SK-N-SH (cell line): ENCODE results near the gene IRF3. TPM values are rescaled to one million over a fixed set of nuclear protein-coding genes. Genes with fewer than 3 reads are reported as not detected.

Experiments used
- CTCF ChIA-PET: fragments of 300-600, 350-600 bp; formaldehyde crosslinking; extraction: SDS; loops from one replicate; lab custom pipeline; 2021; lab: Yijun Ruan, JAX
- POLR2A ChIA-PET: fragments of 350-600 bp; sonication (Branson Sonifier 250); formaldehyde crosslinking; extraction: SDS; loops from one replicate; lab custom pipeline; 2020; ENCODE audit warnings: antibody characterized with exemption, inconsistent platforms; lab: Yijun Ruan, JAX
- DNase-seq: peaks from one replicate; pipeline ENCODE4 v3.0.0; 2012
- H2AFZ ChIP-seq: fragments of 200-600 bp; sonication (generic); 2 replicates; pipeline ENCODE4 v1.8.1; 2016; ENCODE audit warnings: antibody characterized with exemption, mild to moderate bottlenecking, low read depth
- H3F3A ChIP-seq: fragments of 200-600 bp; sonication (generic); replicated peaks from 2 replicates; pipeline ENCODE3; 2016; ENCODE audit warnings: antibody characterized with exemption, mild to moderate bottlenecking; ENCODE audit not compliant: insufficient read depth
- H3K27ac ChIP-seq, 2 experiments: fragments of 200-500 bp in 1 of 2; fragments of 200-600 bp in 1 of 2; sonication (Bioruptor generic) in 1 of 2; sonication (generic), shearing (Covaris generic) in 1 of 2; 2 replicates each; pipeline versions ENCODE4 v1.5.1 to v1.6.1; 2014 to 2016; ENCODE audit warnings: low read depth in 2 of 2, inconsistent platforms in 1 of 2, low read length in 1 of 2, mild to moderate bottlenecking in 1 of 2, mixed read lengths in 1 of 2
- H3K27me3 ChIP-seq: fragments of 200-600 bp; sonication (generic), shearing (Covaris generic); 2 replicates; pipeline ENCODE4 v1.6.1; 2016; ENCODE audit warnings: mixed run types; ENCODE audit not compliant: insufficient read depth
- H3K36me3 ChIP-seq, 2 experiments: fragments of 200-500 bp in 1 of 2; fragments of 200-600 bp in 1 of 2; sonication (Bioruptor generic) in 1 of 2; sonication (generic) in 1 of 2; replicated peaks in 1 of 2; 2 replicates each; pipeline versions ENCODE3 to v1.5.1; 2014 to 2016; ENCODE audit warnings: low read length in 1 of 2, mild to moderate bottlenecking in 1 of 2; ENCODE audit not compliant: insufficient read depth in 2 of 2, control insufficient read depth in 1 of 2
- H3K4me1 ChIP-seq, 2 experiments: fragments of 200-500 bp in 1 of 2; fragments of 200-600 bp in 1 of 2; sonication (Bioruptor generic) in 1 of 2; sonication (generic), shearing (Covaris generic) in 1 of 2; 2 replicates each; pipeline versions ENCODE4 v1.5.1 to v1.6.1; 2014 to 2016; ENCODE audit warnings: low read depth in 1 of 2, low read length in 1 of 2, mixed run types in 1 of 2; ENCODE audit not compliant: insufficient read depth in 2 of 2, control insufficient read depth in 1 of 2
- H3K4me2 ChIP-seq: fragments of 200-600 bp; sonication (generic), shearing (Covaris generic); 2 replicates; pipeline ENCODE4 v1.6.1; 2017; ENCODE audit warnings: mixed run types
- H3K4me3 ChIP-seq, 2 experiments: fragments of 200-500 bp in 1 of 2; fragments of 200-600 bp in 1 of 2; sonication (Bioruptor generic) in 1 of 2; sonication (generic), shearing (Covaris generic) in 1 of 2; 2 replicates each; pipeline versions ENCODE4 v1.5.1 to v1.8.1; 2014 to 2016; ENCODE audit warnings: low read depth in 2 of 2, inconsistent platforms in 1 of 2, low read length in 1 of 2, mild to moderate bottlenecking in 1 of 2, mixed read lengths in 1 of 2, moderate library complexity in 1 of 2
- H3K79me2 ChIP-seq: fragments of 200-600 bp; sonication (generic); 2 replicates; pipeline ENCODE4 v1.8.1; 2017; ENCODE audit warnings: mild to moderate bottlenecking; ENCODE audit not compliant: insufficient read depth
- H3K9ac ChIP-seq: fragments of 200-600 bp; sonication (generic); 2 replicates; pipeline ENCODE4 v1.6.1; 2017; ENCODE audit warnings: mixed run types
- H3K9me2 ChIP-seq: fragments of 200-600 bp; sonication (generic); 2 replicates; pipeline ENCODE4 v1.6.1; 2017; ENCODE audit warnings: mixed run types
- H3K9me3 ChIP-seq: fragments of 200-600 bp; sonication (generic); 2 replicates; pipeline ENCODE4 v1.6.1; 2017; ENCODE audit warnings: mixed run types, mild to moderate bottlenecking, moderate library complexity
- H4K20me1 ChIP-seq: fragments of 200-600 bp; sonication (generic); 2 replicates; pipeline ENCODE4 v1.6.1; 2017; ENCODE audit warnings: mild to moderate bottlenecking, mixed run types; ENCODE audit not compliant: insufficient read depth
- CHD2 ChIP-seq: fragments of 150-350 bp; IDR thresholded peaks from 2 replicates; pipeline ENCODE4 v1.6.1; 2018; ENCODE audit warnings: low read length; ENCODE audit not compliant: partially characterized antibody
- ELF1 ChIP-seq: IDR thresholded peaks from 2 replicates; pipeline ENCODE4 v1.4.0; 2012
- EZH2phosphoT487 ChIP-seq: fragments of 200-600 bp; sonication (generic); IDR thresholded peaks from 2 replicates; pipeline ENCODE4 v1.6.1; 2017; ENCODE audit warnings: low read depth, mixed run types, mild to moderate bottlenecking, antibody characterized with exemption, moderate library complexity, borderline replicate concordance
- FOSL2 ChIP-seq: IDR thresholded peaks from 2 replicates; pipeline ENCODE4 v1.4.0; 2012; ENCODE audit warnings: low read depth, mild to moderate bottlenecking, moderate library complexity, borderline replicate concordance
- FOXJ3 ChIP-seq: sonication (generic); formaldehyde crosslinking; IDR thresholded peaks from 2 replicates; pipeline ENCODE4 v1.5.1; 2020; ENCODE audit warnings: mild to moderate bottlenecking, missing genetic modification reagents
- GATA2 ChIP-seq: sonication (generic); formaldehyde crosslinking; IDR thresholded peaks from 2 replicates; pipeline ENCODE4 v1.5.0; 2020; ENCODE audit warnings: mild to moderate bottlenecking, missing genetic modification reagents
- JUND ChIP-seq: IDR thresholded peaks from 2 replicates; pipeline ENCODE4 v1.4.0; 2012
- MXI1 ChIP-seq: IDR thresholded peaks from 2 replicates; pipeline ENCODE4 v1.6.1; 2012; ENCODE audit warnings: mild to moderate bottlenecking, low read depth, low read length, improper control_type of control experiment
- NFIC ChIP-seq: IDR thresholded peaks from 2 replicates; pipeline ENCODE4 v1.4.0; 2012; ENCODE audit warnings: borderline replicate concordance
- SIN3A ChIP-seq: IDR thresholded peaks from 2 replicates; pipeline ENCODE4 v1.6.1; 2012; ENCODE audit warnings: low read depth, mild to moderate bottlenecking, low read length, moderate library complexity, borderline replicate concordance
- SMC3 ChIP-seq: IDR thresholded peaks from 2 replicates; pipeline ENCODE4 v1.6.1; 2012; ENCODE audit warnings: low read depth, low read length, improper control_type of control experiment
- TAF1 ChIP-seq: IDR thresholded peaks from 2 replicates; pipeline ENCODE4 v1.6.1; 2012; ENCODE audit warnings: low read depth, mild to moderate bottlenecking, low read length, moderate library complexity, borderline replicate concordance
- TCF12 ChIP-seq: IDR thresholded peaks from 2 replicates; pipeline ENCODE4 v1.4.0; 2012
- WGBS: methylation state at CpG from one replicate; pipeline ENCODE4 v1.1.6; 2017; ENCODE audit warnings: low lambda C conversion rate; 5-methylcytosine and 5-hydroxymethylcytosine counted together
- polyA plus RNA-seq, 3 experiments: library from polyadenylated mRNA; depleted of rRNA; stranded (reverse); fragments of >200 nt; gene quantifications; 2 replicates each; pipeline ENCODE4 v1.2.3, GENCODE V29; 2012
- TF ChIP-seq, protein P1 (sequence below): fragments of 200-600 bp; sonication (generic); IDR thresholded peaks from 2 replicates; pipeline ENCODE4 v1.6.1; 2017; ENCODE audit warnings: antibody characterized with exemption, mild to moderate bottlenecking, moderate library complexity
- TF ChIP-seq, protein P2 (sequence below): IDR thresholded peaks from 2 replicates; pipeline ENCODE4; 2012
- TF ChIP-seq, protein P3 (sequence below): IDR thresholded peaks from 2 replicates; pipeline ENCODE4 v1.4.0; 2012; ENCODE audit warnings: low read depth, borderline replicate concordance
- TF ChIP-seq, protein P4 (sequence below): IDR thresholded peaks from 2 replicates; pipeline ENCODE4 v1.4.0; 2012; ENCODE audit warnings: low read depth
- TF ChIP-seq, protein P5 (sequence below): fragments of 150-350 bp; IDR thresholded peaks from 2 replicates; pipeline ENCODE4 v1.6.1; 2017; ENCODE audit warnings: antibody characterized with exemption, low read length, low read depth, borderline replicate concordance

Gene IRF3
- polyA plus RNA-seq, 1 of the 3 experiments (the other 2 are of a cell fraction) = 112 TPM

- Histone ChIP-seq H3K4me1 (no peaks in the 10 kb centered on the region), H3K4me2 (no peak overlapping the region), H2AFZ (no peak overlapping the region), H3K36me3 (peaks cover 11 to 24% of the 10 kb centered on the region in 2 experiments), H3K79me2 (no peaks in the 10 kb centered on the region), H4K20me1 (no peaks in the 10 kb centered on the region), H3K9ac (no peak overlapping the region), H3K27me3 (no peaks in the 10 kb centered on the region), H3K4me3 (no peak overlapping the region), H3K27ac (no peak overlapping the region), H3K9me3 (no peaks in the 10 kb centered on the region), H3K9me2 (no peaks in the 10 kb centered on the region), H3F3A (no peaks in the 10 kb centered on the region)
- no peak for TF ChIP-seq TCF12
- TF ChIP-seq, protein P1, sequence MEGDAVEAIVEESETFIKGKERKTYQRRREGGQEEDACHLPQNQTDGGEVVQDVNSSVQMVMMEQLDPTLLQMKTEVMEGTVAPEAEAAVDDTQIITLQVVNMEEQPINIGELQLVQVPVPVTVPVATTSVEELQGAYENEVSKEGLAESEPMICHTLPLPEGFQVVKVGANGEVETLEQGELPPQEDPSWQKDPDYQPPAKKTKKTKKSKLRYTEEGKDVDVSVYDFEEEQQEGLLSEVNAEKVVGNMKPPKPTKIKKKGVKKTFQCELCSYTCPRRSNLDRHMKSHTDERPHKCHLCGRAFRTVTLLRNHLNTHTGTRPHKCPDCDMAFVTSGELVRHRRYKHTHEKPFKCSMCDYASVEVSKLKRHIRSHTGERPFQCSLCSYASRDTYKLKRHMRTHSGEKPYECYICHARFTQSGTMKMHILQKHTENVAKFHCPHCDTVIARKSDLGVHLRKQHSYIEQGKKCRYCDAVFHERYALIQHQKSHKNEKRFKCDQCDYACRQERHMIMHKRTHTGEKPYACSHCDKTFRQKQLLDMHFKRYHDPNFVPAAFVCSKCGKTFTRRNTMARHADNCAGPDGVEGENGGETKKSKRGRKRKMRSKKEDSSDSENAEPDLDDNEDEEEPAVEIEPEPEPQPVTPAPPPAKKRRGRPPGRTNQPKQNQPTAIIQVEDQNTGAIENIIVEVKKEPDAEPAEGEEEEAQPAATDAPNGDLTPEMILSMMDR = no peak
- TF ChIP-seq, protein P2, sequence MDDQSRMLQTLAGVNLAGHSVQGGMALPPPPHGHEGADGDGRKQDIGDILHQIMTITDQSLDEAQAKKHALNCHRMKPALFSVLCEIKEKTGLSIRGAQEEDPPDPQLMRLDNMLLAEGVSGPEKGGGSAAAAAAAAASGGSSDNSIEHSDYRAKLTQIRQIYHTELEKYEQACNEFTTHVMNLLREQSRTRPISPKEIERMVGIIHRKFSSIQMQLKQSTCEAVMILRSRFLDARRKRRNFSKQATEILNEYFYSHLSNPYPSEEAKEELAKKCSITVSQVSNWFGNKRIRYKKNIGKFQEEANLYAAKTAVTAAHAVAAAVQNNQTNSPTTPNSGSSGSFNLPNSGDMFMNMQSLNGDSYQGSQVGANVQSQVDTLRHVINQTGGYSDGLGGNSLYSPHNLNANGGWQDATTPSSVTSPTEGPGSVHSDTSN = no peak
- no peak for TF ChIP-seq SMC3
- no peak for TF ChIP-seq SIN3A
- TF ChIP-seq FOSL2 = no peak
- TF ChIP-seq CHD2 = no peak
- TF ChIP-seq, protein P3, sequence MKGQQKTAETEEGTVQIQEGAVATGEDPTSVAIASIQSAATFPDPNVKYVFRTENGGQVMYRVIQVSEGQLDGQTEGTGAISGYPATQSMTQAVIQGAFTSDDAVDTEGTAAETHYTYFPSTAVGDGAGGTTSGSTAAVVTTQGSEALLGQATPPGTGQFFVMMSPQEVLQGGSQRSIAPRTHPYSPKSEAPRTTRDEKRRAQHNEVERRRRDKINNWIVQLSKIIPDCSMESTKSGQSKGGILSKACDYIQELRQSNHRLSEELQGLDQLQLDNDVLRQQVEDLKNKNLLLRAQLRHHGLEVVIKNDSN = no peak
- TF ChIP-seq EZH2phosphoT487 = no peak
- TF ChIP-seq ELF1 = no peak
- no peak for TF ChIP-seq JUND
- TF ChIP-seq NFIC = no peak
- TF ChIP-seq FOXJ3 (CRISPR knock-in tag) = no peak
- TF ChIP-seq, protein P4, sequence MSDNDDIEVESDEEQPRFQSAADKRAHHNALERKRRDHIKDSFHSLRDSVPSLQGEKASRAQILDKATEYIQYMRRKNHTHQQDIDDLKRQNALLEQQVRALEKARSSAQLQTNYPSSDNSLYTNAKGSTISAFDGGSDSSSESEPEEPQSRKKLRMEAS = no peak
- TF ChIP-seq TAF1 = no peak
- TF ChIP-seq, protein P5, sequence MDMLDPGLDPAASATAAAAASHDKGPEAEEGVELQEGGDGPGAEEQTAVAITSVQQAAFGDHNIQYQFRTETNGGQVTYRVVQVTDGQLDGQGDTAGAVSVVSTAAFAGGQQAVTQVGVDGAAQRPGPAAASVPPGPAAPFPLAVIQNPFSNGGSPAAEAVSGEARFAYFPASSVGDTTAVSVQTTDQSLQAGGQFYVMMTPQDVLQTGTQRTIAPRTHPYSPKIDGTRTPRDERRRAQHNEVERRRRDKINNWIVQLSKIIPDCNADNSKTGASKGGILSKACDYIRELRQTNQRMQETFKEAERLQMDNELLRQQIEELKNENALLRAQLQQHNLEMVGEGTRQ = no peak
- no peak for TF ChIP-seq MXI1
- TF ChIP-seq GATA2 (CRISPR knock-in tag) = no peak
- DNase-seq = no peak
- ChIA-PET POLR2A (no interaction called here), CTCF (no interaction called here)
- 93% methylated on average over 19 of the region's 22 CpGs for WGBS
These were observed 39.4 kb upstream of the IRF3 start for GRCh38 chr19:49704888-49705642.
